NCI-H345 treated with DMSO at 0.1 percent for 48 hours (cell line): Measurements from ENCODE around the gene ARMC5.
A peak's percentile ranks its signal among the peaks of the same experiment; 100 is the strongest.
"Not testable (repeated sequence)": the region's sequence is repeated elsewhere in the genome, so short reads cannot be mapped to it uniquely, and the experiment has no call there.

ENCODE experiments used
- DNase-seq: peaks from one replicate; lab custom pipeline; 2025; ENCODE audit not compliant: unreplicated experiment; lab: John Stamatoyannopoulos, UW

The ARMC5 gene

GRCh38 chr16:31435341-31436220, 23.7 kb upstream of the ARMC5 start:
- DNase-seq = no peak

DNA sequence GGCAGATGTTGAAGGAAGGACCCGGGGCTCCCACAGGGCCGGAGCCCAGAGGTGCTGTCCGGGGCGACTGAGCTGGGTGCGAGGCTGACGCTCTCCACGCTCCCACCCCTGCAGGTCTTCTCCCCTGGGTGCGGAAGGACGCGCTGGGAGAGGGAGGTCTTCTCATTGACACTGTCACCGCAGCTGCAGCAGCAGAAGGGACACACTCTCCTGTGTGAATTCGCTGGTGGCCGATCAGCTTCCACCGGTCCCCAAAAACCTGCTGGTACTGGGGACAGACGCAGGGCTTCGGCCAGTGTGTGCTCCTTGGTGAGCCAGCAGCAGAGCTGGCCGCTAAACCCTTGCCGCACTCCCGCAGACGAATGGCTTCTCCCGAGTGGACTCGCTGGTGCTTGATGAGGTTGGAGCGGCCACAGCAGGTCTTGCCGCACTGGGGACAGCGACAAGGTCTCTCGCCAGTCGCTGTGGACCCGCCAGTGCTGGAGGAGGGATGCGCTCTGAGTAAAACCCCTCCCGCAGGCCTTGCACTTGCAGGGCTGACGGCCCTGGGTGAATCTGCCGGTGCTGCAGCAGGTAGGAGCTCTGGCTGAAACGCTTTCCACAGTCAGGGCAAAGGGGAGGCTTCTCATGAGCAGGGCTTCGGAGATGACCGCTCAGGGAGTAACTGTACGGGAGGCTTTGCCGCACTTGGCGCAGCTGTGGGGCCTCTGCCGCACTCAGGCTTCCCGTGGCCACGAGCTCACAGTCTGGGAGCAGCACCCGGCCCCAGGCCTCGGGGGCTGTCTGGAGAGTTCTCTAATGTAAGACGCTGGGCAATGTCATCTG, 22.9 kb upstream of the ARMC5 start:
- DNase-seq = no peak

DNA sequence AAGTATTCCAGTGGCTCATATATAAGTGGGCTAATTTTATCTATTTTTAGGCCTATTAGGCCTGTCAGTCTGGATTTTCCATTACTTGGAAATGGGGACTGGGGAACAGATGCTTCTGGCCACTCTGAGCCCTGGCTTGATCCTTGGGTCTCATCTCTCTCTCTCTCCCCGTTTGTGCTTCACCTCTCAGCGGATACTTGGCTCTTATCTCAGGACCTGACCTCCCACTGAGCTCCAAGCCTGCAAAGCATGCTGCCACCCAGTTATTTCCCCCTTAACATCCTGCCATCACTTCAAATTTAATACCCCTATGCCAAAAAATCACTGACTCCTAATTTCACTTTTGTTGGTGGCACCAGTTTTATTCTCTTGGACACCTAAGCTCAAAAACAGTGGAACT, 20.9 kb upstream of the ARMC5 start:
- no peak for DNase-seq

- not testable (repeated sequence) for DNase-seq
Observed at GRCh38 chr16:31439023-31439422, 20.3 kb upstream of the ARMC5 start.

GRCh38 chr16:31439519-31439918, 19.8 kb upstream of the ARMC5 start:
- DNase-seq = no peak

GRCh38 chr16:31440516-31441184, 18.7 kb upstream of the ARMC5 start:
- no peak for DNase-seq

DNA sequence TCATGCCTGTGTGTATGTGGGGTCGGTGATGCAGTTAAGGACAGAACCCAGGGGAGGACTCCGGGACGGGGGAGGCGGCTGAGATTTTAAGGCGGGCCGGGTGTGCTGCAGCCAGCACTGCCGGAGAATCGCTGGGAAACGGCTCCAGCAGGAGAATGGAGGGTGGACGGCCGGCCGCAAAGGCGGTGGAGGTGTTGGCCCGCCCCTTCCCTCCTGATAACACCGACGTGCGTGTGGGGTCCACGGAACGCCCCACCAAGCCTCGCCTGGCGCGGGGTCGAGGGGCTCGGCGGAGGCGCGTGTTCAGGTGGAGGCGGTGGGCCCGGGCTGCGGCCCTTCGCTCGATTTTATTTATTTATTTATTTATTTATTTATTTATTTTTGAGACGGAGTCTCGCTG, 17.3 kb upstream of the ARMC5 start:
- no peak for DNase-seq

DNA sequence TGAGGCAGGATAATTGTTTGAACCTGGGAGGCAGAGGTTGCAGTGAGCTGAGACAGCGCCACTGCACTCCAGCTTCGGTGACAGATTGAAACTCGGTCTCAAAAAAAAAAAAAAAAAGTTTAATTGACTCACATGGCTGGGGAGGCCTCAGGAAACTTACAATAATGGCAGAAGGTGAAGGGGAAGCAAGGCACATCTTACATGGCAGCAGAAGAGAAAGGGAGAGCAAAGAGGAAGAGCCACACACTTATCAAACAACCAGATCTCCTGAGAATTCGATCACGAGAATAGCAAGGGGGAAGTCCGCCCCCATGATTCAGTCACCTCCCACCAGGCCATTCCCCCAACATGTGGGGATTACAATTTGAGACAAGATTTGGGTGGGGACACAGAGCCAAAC, 13.4 kb upstream of the ARMC5 start:
- not testable (repeated sequence) for DNase-seq

- no peak for DNase-seq
Observed at GRCh38 chr16:31451201-31451600, 8.1 kb upstream of the ARMC5 start.

DNA sequence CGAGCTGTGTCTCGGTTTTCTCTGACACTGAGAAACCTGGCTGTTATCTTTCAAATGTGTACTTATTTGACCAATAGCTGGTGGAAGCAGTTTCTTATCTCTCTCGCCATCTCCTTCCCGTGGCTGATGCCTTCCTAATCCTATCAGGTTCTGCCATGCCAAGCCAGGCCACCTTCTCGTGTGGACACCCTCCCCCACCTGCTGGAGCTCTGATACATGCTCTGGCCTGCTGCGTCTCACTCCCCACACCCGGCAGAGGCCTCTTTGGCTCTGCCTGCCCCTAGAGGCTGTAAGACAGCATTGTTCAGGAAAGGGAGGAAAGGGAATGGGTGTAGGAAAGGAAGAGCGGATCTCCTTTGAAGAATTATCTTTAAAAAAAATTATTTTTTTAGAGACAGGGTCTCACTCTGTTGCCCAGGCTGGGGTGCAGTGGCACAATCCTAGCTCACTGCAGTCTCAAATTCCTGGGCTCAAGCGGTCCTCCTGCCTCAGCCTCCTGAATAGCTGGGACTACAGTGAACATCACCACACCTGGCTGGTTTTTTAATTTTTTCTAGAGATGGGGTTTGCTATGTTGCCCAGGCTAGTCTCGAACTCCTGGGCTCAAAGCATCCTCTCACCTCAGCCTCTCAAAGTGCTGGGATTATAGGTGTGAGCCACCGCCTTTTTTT, 7.5 kb upstream of the ARMC5 start:
- peak; percentile 30 for DNase-seq

DNA sequence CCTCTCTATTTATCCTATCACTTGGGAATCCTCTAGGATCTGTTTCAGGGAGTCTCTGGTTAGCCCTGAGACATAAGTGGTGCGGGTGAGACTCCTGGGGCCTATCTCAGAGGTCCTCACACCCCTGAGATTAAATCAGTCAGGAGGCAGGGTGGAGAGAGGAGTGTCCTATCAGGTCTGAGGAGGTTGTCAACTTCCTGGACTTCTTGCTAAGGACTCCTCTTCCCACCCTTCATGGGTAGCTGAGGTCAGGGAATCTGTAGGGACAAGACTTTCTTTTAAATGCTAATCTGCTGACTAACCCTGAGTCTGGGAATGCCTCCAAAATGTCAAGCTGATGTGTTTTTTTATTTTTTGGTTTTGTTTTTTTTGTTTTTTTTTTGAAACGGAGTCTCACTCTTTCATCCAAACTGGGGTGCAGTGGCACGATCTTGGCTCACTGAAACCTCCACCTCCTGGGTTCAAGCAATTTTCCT, 6.6 kb upstream of the ARMC5 start:
- no peak for DNase-seq

DNA sequence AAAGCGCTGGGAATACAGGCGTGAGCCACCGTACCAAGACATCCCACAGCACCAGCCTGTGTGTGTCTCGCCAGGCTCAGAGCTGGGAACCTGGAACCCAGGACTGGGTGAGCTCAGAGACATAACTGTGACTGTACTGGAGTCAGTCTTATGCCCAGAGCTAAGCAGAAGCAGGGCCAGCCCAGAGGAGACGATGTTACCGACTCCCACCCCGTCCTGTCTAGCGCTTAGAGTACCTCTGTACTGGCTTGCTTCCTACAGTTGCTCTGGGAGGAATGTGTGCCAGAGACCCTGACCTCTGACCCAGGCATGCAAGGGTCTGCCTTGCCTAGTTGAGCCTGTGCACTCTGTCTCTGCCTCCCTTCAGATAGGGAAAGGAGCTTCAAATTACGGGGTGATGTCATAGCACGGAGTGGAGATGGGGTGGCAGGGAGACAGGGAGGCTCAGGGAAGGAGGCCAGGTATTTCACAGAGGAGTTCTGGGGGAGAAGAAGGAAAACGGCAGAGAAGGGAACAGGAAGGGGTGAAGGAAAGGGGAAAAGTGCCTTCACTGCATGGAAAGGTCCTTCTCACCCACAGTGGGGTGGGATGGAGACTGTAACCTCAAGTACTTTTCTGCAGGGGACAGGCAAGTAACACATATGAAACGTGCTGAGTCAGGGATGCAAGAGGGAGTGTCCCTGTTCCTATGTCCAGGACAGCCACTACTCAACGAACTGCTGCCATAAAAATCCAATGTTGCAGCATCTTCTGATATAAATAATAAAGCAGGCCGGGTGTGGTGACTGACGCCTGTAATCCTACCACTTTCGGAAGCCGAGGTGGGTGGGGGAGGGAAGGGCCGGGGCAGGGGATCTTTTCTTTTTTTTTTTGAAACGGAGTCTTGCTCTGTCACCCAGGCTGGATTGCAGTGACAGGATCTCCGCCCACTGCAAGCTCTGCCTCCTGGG, 5.8 kb upstream of the ARMC5 start:
- DNase-seq = no peak

GRCh38 chr16:31455601-31456314, 3.5 kb upstream of the ARMC5 start:
- no peak for DNase-seq

- DNase-seq = no peak
Observed at GRCh38 chr16:31456988-31457360, 2.3 kb upstream of the ARMC5 start.

- no peak for DNase-seq
Observed at GRCh38 chr16:31458073-31458843, 1.0 kb upstream of the ARMC5 start.

- DNase-seq = peak; percentile 100
Observed at GRCh38 chr16:31459687-31460581, 633 bp downstream of the ARMC5 start.

DNA sequence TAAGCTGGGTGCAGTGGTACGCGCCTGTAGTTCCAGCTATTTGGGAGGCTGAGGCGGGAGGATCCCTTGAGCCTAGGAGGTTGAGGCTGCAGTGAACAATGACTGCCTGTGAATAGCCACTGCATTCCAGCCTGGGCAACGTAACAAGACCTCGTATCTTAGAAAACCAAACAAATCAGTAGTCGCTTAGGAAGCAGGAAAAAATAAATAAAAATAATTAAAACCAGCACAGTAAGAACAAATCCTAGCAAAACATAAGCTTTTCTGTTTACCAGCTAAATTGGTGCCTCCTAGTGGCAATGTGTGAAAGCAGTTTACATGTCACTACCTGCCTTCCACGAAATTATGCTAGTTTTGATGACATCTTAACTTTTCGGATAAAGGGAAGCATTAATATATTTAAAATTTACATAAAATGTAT, 1.3 kb downstream of the ARMC5 start:
- peak; percentile 52 for DNase-seq
